GM10266 (cell line): Measurements from ENCODE around the gene GRIK4.

Experiments
- DNase-seq: peaks from one replicate; pipeline ENCODE4 v3.0.0; 2012; ENCODE audit errors: extremely low spot score
- CTCF ChIP-seq: IDR thresholded peaks from 2 replicates; pipeline ENCODE4 v1.5.1; 2012; ENCODE audit warnings: mild to moderate bottlenecking, low read depth; ENCODE audit not compliant: control insufficient read depth, insufficient read depth; ENCODE audit errors: missing control alignments

GRIK4 gene

GRCh38 chr11:120652705-120653335 lies 141.3 kb downstream of the GRIK4 start:
- DNase-seq, result no peak
- TF ChIP-seq CTCF, result no peak

GRCh38 chr11:120655589-120655988 lies 144.0 kb downstream of the GRIK4 start:
- DNase-seq, result peak; percentile 36
- TF ChIP-seq CTCF, result no peak

- peak; percentile 33 for DNase-seq
- no peak for TF ChIP-seq CTCF
These were observed 145.9 kb downstream of the GRIK4 start for GRCh38 chr11:120657306-120658070.

GRCh38 chr11:120658071-120658423 lies 146.5 kb downstream of the GRIK4 start:
- TF ChIP-seq CTCF, result no peak
- DNase-seq, result peak; percentile 29

GRCh38 chr11:120659076-120659475 lies 147.5 kb downstream of the GRIK4 start:
- no peak for DNase-seq
- TF ChIP-seq CTCF, result no peak

- TF ChIP-seq CTCF, result peak; percentile 63
- DNase-seq, result peak; percentile 63
These were observed 148.5 kb downstream of the GRIK4 start for GRCh38 chr11:120660024-120660565.
